GM19193 (cell line): ENCODE measurements around the gene NECAP2.

Experiments
- POLR2A ChIP-seq: IDR thresholded peaks from 4 replicates; pipeline ENCODE4 v1.6.1; 2011; ENCODE audit not compliant: insufficient read depth, insufficient read length; ENCODE audit errors: extremely low read depth

The NECAP2 gene

GRCh38 chr1:16442941-16443340 is 2.4 kb downstream of the NECAP2 start:
- TF ChIP-seq POLR2A, result no peak

DNA sequence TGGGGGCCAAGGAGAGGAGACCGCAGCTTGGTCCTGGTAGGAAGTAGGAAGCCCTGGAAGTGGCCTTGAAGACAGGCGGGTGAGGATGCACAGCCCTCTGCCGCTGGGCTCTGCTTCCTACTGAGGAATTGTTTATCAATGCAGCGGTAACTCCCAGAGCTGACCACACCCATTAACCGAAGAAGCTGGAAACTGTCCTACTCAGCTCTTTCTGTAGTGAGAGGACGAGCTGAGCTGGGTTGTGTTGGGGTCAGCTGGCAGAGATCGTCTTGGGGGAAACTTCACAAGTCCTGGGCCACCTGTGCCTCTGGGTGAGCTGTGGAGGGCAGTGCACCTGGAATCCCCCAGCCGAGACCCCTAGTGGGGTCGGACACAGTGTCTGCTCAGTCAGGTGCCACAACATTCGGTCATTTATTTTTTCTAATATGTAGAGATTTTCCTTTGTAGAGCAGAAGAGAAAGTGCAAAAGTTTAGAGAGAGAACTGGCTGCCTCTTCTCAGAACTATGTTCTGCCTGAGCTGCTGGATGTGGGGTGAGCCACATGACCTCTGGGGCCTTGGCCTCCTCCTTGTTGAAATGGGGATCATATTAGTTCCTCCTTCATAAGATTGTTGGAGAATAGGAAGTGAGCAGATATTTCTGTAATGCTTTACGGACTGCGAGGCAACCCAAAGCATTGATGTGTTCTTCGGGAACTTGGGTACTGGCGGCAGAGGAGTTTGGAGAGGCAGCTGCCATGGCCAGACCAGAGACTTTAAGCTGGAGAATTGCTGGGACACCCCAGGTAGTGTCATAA is 3.6 kb downstream of the NECAP2 start:
- no peak for TF ChIP-seq POLR2A

GRCh38 chr1:16445052-16445451 is 4.5 kb downstream of the NECAP2 start:
- no peak for TF ChIP-seq POLR2A

- TF ChIP-seq POLR2A, result no peak
Observed at GRCh38 chr1:16446116-16446515, 5.6 kb downstream of the NECAP2 start.

DNA sequence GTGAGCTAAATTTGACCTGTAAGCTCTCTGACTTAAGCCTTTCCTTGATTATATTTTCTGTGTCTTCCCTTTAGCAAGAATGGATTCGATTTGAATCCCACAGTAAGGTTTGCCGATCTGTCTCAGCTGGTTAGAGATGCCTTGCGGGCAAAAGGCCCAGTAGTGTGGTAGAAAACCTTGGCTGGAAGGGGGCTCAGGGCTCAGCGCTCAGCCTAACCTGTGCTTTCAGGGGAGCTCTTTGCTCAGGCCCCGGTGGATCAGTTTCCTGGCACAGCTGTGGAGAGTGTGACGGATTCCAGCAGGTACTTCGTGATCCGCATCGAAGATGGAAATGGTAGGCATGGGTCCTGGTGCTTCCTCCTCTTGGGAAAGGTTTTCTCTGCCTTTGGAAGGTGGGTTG is 7.1 kb downstream of the NECAP2 start:
- no peak for TF ChIP-seq POLR2A

DNA sequence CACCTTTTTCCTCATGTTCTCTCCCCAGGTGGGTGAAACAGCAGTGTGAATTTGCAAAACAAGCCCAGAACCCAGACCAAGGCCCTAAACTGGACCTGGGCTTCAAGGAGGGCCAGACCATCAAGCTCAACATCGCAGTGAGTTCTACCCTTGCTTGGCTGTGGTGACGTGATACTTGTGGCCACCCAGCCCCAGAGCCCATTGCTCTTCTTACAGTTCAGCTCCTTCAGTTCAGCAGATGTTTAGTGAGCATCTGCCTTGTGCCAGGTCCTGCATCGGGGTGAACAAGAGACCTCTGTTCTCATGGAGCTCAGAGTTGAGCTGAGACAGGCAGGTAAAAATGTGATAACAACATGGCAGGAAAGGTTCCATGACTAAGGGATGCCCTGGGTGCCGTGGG is 8.5 kb downstream of the NECAP2 start:
- no peak for TF ChIP-seq POLR2A

DNA sequence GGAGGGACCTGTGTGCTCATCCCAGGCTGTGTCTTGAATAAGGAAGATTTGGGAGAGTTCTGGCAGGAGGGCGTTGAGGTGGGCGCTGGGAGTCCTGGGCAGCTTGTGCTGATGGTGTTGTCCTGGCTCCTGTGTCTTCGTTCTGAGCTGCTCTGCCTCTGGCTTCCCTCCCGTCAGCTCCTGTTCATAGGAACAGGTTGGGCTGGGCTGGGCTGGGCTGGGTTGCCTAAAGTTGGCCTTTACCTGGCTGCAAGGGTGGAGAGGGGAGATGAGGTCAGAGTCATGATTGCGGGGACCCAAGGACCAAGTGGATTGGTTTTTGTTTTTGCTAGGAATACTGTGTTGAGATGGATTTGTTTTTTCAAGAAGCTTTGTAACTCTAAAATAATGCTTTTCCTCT is 9.1 kb downstream of the NECAP2 start:
- no peak for TF ChIP-seq POLR2A

DNA sequence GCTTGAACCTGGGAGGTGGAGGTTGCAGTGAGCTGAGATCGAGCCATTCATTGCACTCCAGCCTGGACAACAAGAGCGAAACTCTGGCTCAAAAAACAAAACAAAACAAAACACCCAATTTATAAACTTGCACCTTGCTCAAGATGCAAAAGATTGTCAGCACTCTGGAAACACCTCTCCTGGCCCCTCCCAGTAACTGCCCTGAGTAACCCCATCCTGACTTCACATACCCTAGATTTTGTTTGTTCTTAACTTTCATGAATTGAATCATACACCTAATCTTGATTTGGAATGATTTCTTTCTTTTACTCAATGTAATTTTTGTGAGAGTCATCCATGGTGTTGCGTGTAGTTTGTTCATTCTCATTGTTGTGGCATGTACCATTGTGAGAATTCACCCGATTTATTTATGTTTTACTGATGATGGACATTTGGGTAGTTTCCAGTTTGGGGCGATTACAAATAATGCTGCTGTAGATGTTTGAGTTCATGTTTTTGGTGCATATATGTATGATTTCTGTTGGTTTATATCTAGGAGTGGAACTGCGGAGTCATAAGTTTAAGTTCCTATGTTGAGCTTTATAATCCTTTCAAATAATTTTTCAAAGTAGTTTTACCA is 10.4 kb downstream of the NECAP2 start:
- no peak for TF ChIP-seq POLR2A

GRCh38 chr1:16451841-16452528 is 11.5 kb downstream of the NECAP2 start:
- peak; percentile 27 for TF ChIP-seq POLR2A

DNA sequence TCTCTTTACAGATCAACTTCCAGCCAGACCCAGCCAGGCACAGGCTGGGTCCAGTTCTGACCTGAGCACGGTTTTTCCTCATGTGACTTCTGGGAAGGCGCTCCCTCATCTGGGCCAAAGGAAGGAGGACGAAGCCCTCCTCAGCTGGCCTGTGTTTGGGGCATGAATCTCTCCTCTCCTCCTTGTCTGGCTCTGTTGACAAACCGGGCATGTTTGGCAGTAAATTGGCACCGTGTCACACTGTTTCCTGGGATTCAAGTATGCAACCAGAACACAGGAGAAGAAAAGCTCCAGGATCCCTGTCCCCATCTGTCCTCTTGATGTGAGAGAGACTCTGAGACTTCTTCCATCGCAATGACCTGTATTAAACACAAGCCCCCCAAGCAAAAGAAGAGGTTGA is 18.3 kb downstream of the NECAP2 start:
- no peak for TF ChIP-seq POLR2A

DNA sequence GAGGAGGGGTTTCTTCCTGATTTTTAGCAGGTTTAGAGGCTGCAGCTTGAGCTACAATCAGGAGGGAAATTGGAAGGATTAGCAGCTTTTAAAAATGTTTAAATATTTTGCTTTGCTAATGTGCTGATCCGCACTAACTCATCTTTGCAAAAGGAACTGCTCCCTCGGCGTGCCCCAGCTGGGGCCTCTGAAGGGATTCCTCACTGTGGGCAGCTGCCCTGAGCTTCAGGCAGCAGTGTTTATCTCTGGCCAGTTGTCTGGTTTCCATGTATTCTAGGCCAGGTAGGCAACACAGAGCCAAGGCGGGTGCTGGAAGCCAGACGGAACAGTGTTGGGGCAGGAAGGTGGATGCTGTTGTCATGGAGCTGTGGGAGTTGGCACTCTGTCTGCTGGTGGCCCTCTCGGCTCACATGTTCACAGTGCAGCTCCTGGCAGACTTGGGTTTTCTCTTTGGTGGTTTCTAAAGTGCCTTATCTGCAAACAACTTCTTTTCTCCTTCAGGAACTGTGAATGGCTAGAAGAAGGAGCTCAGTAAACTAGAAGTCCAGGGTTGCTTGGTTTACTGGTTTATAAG is 18.9 kb downstream of the NECAP2 start:
- no peak for TF ChIP-seq POLR2A

DNA sequence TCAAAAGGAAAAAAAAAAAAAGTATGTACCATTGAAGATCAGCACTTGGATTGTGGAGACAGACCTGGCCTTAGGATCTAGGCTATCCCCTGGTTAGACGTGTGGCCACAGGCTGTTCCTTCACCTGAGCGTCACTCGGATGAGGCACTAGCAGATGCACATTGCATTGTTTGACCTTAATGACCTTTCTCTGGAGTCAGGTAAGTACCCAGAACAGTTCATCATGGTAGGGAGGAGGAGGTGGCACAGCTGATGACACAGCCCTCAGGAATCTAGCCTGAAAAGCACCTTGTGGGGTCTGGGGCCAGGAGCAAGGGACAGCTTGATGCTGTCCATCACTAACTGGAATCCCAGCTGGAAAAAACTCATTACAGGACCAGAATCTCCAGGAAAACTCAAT is 21.2 kb downstream of the NECAP2 start:
- TF ChIP-seq POLR2A, result no peak

DNA sequence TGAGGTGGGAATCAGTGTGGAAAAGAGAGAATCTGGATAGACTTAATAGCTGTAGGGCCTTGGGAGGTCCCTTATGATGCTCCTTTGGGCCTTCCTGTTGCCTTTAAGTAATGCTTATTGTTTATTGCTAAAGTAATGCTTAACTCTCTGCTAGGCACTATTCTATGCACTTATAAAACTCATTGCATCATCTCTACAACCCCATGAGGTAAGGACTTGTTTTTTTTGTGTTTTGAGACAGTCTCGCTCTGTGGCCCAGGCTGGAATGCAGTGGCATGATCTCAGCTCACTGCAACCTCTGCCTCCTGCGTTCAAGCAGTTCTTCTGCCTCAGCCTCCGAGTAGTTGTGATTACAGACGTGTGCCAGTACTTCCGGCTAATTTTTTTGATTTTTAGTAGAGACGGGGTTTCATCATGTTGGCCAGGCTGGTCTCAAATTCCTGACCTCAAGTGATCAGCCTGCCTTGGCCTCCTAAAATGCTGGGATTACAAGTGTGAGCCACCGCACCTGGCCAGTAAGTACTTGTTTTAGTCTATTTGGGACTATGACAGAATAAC is 22.3 kb downstream of the NECAP2 start:
- TF ChIP-seq POLR2A, result no peak

- no peak for TF ChIP-seq POLR2A
Observed at GRCh38 chr1:16464917-16465625, 24.5 kb downstream of the NECAP2 start.

DNA sequence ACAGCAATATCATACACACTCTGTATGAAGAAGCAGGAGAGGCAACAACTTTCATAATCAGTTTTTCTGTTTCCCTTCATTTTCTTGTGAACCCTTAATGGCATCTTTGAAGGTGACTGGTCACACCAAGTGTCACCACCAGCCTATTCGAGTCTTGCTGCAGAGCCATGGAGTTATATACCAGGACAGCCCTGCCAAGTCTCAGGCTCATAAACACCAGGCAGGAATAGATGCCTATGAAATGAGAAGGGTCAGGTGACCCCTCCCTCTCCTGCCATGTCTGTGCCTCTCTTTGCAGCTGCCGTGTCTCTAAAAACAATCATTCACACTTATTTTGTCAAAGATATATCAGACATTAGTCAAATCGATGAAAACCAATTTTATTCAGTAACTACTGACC is 28.0 kb downstream of the NECAP2 start:
- no peak for TF ChIP-seq POLR2A
